NCI-H2107 (cell line): ENCODE results near the gene PHPT1.
A peak's percentile ranks its signal among the peaks of the same experiment; 100 is the strongest.
"Not testable (repeated sequence)": the region's sequence is repeated elsewhere in the genome, so short reads cannot be mapped to it uniquely, and the experiment has no call there.

Experiments
- DNase-seq: peaks from one replicate; lab custom pipeline; 2025; lab: John Stamatoyannopoulos, UW

Gene PHPT1

GRCh38 chr9:136837146-136837855, 11.9 kb upstream of the PHPT1 start:
- no peak for DNase-seq

GRCh38 chr9:136837856-136838277, 11.3 kb upstream of the PHPT1 start:
- not testable (repeated sequence) for DNase-seq

- no peak for DNase-seq
Observed at GRCh38 chr9:136838314-136839228, 10.6 kb upstream of the PHPT1 start.

- no peak for DNase-seq
Observed at GRCh38 chr9:136839229-136840139, 9.7 kb upstream of the PHPT1 start.

- DNase-seq: no peak
Observed at GRCh38 chr9:136840140-136840876, 8.9 kb upstream of the PHPT1 start.

GRCh38 chr9:136840877-136841645, 8.1 kb upstream of the PHPT1 start:
- peak; percentile 62 for DNase-seq

- DNase-seq: not testable (repeated sequence)
Observed at GRCh38 chr9:136841646-136842379, 7.4 kb upstream of the PHPT1 start.

GRCh38 chr9:136842380-136842948, 6.7 kb upstream of the PHPT1 start, which contains the start of gene AJM1:
TSS of gene AJM1 (plus strand) at chr9:136842478. CDS start at chr9:136844415, 1,937 bp downstream.
- not testable (repeated sequence) for DNase-seq

GRCh38 chr9:136843159-136843800, 5.9 kb upstream of the PHPT1 start:
- not testable (repeated sequence) for DNase-seq

GRCh38 chr9:136843801-136844740, 5.1 kb upstream of the PHPT1 start:
- not testable (repeated sequence) for DNase-seq

GRCh38 chr9:136844761-136845464, 4.3 kb upstream of the PHPT1 start:
- no peak for DNase-seq

- no peak for DNase-seq
Observed at GRCh38 chr9:136845465-136846260, 3.5 kb upstream of the PHPT1 start.

- DNase-seq: no peak
Observed at GRCh38 chr9:136846376-136847087, 2.7 kb upstream of the PHPT1 start.

- no peak for DNase-seq
Observed at GRCh38 chr9:136847088-136847825, 2.0 kb upstream of the PHPT1 start.
